Stomach (tissue), 9 donors: ENCODE results near the gene ZBTB18. TPM values are rescaled to one million over a fixed set of nuclear protein-coding genes. Genes with fewer than 3 reads are reported as not detected.

ENCODE experiments used
- DNase-seq, 2 donors: peaks; one replicate each; pipeline versions ENCODE4 v3.0.0 to v3.0.0-alpha.2; 2013 to 2019
- H3K27ac ChIP-seq, 5 donors: fragments of 200-600 bp in 4 of 5; sonication (generic) in 4 of 5; one replicate each; pipeline ENCODE4 v1.5.1; 2013 to 2019; ENCODE audit warnings: mild to moderate bottlenecking in 1 of 5, moderate library complexity in 1 of 5
- H3K27me3 ChIP-seq, 3 donors: fragments of 200-600 bp; sonication (generic); one replicate each; pipeline ENCODE4 v1.5.1; 2017 to 2019; ENCODE audit warnings: mixed run types in 1 of 3
- H3K36me3 ChIP-seq, 4 donors: fragments of 200-600 bp; sonication (generic); 1 replicate in 3 of 4; 2 replicates in 1 of 4; pipeline ENCODE4 v1.5.1; 2016 to 2019
- H3K4me1 ChIP-seq, 4 donors: fragments of 200-600 bp; sonication (generic); one replicate each; pipeline ENCODE4 v1.5.1; 2016 to 2019
- H3K4me3 ChIP-seq, 4 donors: fragments of 200-600 bp; sonication (generic) in 3 of 4; one replicate each; pipeline ENCODE4 v1.5.1; 2016 to 2019; ENCODE audit warnings: mild to moderate bottlenecking in 1 of 4
- H3K9me3 ChIP-seq, 4 donors: fragments of 200-600 bp; sonication (generic); one replicate each; pipeline ENCODE4 v1.5.1; 2016 to 2019
- EP300 ChIP-seq: sonication (generic); formaldehyde crosslinking; IDR thresholded peaks from one replicate; pipeline ENCODE4 v1.6.1; 2017; ENCODE audit warnings: antibody characterized with exemption
- POLR2A ChIP-seq, 4 donors: fragments of 450-650 bp; IDR thresholded peaks; one replicate each; pipeline ENCODE4 v1.6.1; 2016; ENCODE audit warnings: antibody characterized with exemption in 4 of 4, control low read depth in 2 of 4, mild to moderate bottlenecking in 1 of 4, moderate library complexity in 1 of 4
- POLR2AphosphoS5 ChIP-seq, 3 donors: sonication (generic); formaldehyde crosslinking; IDR thresholded peaks; one replicate each; pipeline ENCODE4 v1.6.1; 2016; ENCODE audit warnings: antibody characterized with exemption in 3 of 3
- WGBS, 5 donors: extraction: QIAGEN DNeasy Blood & Tissue Kit in 3 of 5; methylation state at CpG; one replicate each; pipeline versions ENCODE4 v1.1.5 to v1.1.7; 2013 to 2018; 5-methylcytosine and 5-hydroxymethylcytosine counted together
- intact Hi-C: fragments of 100-400 bp; cut with DNase I; formaldehyde crosslinking; loops from one replicate; pipeline ENCODE4 v1.15.1; 2023; ENCODE audit warnings: low total_unique reads
- polyA plus RNA-seq, 3 donors: library from polyadenylated mRNA; stranded (reverse); fragments of 200-250 nt; gene quantifications; one replicate each; pipeline ENCODE4 v1.2.3, GENCODE V29; 2013
- total RNA-seq, 5 donors: library from RNA; depleted of rRNA; stranded (reverse); fragments of >200 nt; gene quantifications; one replicate each; pipeline versions ENCODE4 v1.1.0 to v1.2.3, GENCODE V29; 2014 to 2016
- TF ChIP-seq, protein P1 (sequence below), 7 experiments: fragments of 450-650 bp in 4 of 7; fragments of 200-600 bp in 3 of 7; sonication (generic) in 3 of 7; IDR thresholded peaks; one replicate each; pipeline ENCODE4 v1.5.1; 2016 to 2019; ENCODE audit warnings: antibody characterized with exemption in 7 of 7, control low read depth in 2 of 7, mild to moderate bottlenecking in 1 of 7
- donor health status: healthy with polysubstance abuse.
- donor health status: Bipolar disorder and iron deficiency.
- donor health status: healthy.

The ZBTB18 gene
- total and polyA plus RNA-seq, 8 donors, result 5.7 to 27.2 (median 16.4) TPM

DNA sequence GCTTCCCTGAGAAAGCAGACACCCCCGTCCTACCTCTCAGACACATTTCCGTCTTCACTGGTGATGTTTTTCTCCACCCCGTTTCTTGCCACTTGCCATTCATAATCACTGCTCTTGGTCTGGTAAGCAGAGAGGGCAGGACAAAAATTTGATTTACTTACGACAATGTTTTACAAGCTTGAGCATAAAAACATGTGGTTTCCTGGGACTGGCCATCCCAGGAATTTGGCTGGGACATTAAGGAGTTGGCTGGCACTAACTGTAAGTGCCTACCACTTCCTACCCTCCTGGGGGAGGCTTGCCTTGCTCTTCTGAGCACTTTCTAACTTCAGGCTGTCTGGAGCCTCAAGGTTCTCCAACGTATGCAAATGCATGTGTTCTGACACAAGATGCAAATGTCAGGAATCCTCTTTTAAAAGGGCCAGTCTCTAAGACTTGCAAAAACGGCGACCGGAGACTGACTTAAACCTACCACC, 24.2 kb downstream of the ZBTB18 start:
- H3K27me3 ChIP-seq, result peaks cover 0 to 12% (median 0%) of the 10 kb centered on the region in 3 donors
- peak in 1 of 2 donors; percentile 15 for DNase-seq
- no peak overlapping the region for H3K27ac ChIP-seq
- peaks cover 0 to 10% (median 4%) of the 10 kb centered on the region in 4 donors for H3K4me1 ChIP-seq
- H3K36me3 ChIP-seq, result no peaks in the 10 kb centered on the region
- intact Hi-C loops, result no loop called here
- TF ChIP-seq EP300 (no peak), POLR2A (IDR thresholded peaks at IDR 0.05) (no peak), POLR2AphosphoS5 (IDR thresholded peaks at IDR 0.05) (no peak)
- TF ChIP-seq, protein P1, sequence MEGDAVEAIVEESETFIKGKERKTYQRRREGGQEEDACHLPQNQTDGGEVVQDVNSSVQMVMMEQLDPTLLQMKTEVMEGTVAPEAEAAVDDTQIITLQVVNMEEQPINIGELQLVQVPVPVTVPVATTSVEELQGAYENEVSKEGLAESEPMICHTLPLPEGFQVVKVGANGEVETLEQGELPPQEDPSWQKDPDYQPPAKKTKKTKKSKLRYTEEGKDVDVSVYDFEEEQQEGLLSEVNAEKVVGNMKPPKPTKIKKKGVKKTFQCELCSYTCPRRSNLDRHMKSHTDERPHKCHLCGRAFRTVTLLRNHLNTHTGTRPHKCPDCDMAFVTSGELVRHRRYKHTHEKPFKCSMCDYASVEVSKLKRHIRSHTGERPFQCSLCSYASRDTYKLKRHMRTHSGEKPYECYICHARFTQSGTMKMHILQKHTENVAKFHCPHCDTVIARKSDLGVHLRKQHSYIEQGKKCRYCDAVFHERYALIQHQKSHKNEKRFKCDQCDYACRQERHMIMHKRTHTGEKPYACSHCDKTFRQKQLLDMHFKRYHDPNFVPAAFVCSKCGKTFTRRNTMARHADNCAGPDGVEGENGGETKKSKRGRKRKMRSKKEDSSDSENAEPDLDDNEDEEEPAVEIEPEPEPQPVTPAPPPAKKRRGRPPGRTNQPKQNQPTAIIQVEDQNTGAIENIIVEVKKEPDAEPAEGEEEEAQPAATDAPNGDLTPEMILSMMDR (IDR thresholded peaks at IDR 0.05), result no peak
- WGBS, 5 donors, result 30 to 44% (median 35%) methylated on average over 8 of the region's 8 CpGs
- H3K4me3 ChIP-seq, result peak overlapping the region in 1 of 4 donors; percentile 25
- no peaks in the 10 kb centered on the region for H3K9me3 ChIP-seq

DNA sequence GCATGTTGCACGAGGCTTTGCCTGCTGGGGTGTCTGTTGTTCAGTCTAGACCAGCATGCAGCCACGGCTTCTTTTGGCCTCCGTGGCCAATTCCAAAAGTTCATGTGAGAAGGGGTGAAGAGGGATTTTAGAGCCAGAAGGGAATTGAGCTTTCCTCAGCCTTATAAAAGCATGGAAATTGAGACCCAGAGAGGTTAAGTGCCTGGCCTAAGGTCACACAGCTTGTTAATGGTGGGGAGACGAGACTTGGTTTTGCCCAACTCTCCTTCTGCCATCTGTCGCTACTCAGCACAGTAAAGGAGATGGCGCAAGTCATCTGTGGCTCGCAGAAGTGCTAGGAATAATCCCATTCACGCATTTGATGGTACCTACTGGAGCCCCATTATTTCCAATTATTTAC, 25.7 kb downstream of the ZBTB18 start:
- Histone ChIP-seq H3K4me3 (no peak overlapping the region), H3K27ac (no peak overlapping the region), H3K36me3 (no peaks in the 10 kb centered on the region), H3K4me1 (peaks cover 0 to 10% (median 4%) of the 10 kb centered on the region in 4 donors), H3K9me3 (no peaks in the 10 kb centered on the region), H3K27me3 (peaks cover 0 to 14% (median 0%) of the 10 kb centered on the region in 3 donors)
- no peak for TF ChIP-seq POLR2A (IDR thresholded peaks at IDR 0.05)
- TF ChIP-seq, protein P1 (IDR thresholded peaks at IDR 0.05), result no peak
- no peak for TF ChIP-seq POLR2AphosphoS5 (IDR thresholded peaks at IDR 0.05)
- no peak for TF ChIP-seq EP300
- DNase-seq, result no peak
- intact Hi-C loops, result no loop called here
- WGBS, 5 donors, result 90 to 96% (median 94%) methylated on average over 8 of the region's 8 CpGs

DNA sequence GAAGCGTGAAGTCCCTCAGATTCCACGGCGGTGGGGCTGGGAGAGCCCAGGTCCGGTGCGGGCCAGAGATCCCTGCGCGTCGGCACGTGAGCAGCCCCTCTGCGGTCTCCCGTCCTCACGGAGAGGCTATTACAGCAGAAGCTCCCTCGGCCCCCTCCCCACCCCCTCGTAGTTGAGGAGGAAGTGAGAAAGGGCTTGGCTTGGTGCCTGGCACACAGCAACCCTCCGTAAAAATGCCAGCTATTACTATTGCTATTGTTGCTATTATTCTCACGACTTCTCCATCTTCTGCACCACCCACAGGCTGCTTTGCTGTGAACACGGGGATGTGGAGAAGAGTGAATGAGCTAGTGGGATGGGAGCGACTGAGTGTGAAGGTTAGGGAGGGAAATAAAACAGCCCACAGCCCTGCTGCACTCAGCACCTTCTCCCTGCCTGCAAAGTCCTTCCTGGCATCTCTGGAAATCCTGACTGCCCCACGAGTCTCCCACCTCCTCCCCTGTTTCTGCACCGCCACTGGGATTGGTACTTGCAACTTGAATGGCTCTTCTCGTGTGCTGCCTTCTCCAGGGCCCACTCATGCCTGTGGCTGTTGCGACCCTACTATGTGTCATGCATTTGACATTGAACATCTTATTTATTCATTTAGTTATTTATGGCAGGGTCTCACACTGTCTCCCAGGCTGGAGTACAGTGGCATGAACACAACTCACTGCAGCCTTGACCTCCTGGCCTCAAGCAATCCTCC, 26.6 kb downstream of the ZBTB18 start:
- WGBS, 5 donors, result 77 to 84% (median 81%) methylated on average over 21 to 22 of the region's 22 CpGs
- intact Hi-C loops, result no loop called here
- H3K27ac ChIP-seq, result no peak overlapping the region
- H3K9me3 ChIP-seq, result no peaks in the 10 kb centered on the region
- H3K36me3 ChIP-seq, result no peaks in the 10 kb centered on the region
- peaks cover 0 to 22% (median 0%) of the 10 kb centered on the region in 3 donors for H3K27me3 ChIP-seq
- DNase-seq, result peak in 1 of 2 donors; percentile 34
- TF ChIP-seq POLR2AphosphoS5 (IDR thresholded peaks at IDR 0.05) (no peak), POLR2A (IDR thresholded peaks at IDR 0.05) (no peak), EP300 (no peak)
- TF ChIP-seq, protein P1 (IDR thresholded peaks at IDR 0.05), result no peak
- H3K4me1 ChIP-seq, result peaks cover 0 to 10% (median 4%) of the 10 kb centered on the region in 4 donors
- H3K4me3 ChIP-seq, result no peak overlapping the region

DNA sequence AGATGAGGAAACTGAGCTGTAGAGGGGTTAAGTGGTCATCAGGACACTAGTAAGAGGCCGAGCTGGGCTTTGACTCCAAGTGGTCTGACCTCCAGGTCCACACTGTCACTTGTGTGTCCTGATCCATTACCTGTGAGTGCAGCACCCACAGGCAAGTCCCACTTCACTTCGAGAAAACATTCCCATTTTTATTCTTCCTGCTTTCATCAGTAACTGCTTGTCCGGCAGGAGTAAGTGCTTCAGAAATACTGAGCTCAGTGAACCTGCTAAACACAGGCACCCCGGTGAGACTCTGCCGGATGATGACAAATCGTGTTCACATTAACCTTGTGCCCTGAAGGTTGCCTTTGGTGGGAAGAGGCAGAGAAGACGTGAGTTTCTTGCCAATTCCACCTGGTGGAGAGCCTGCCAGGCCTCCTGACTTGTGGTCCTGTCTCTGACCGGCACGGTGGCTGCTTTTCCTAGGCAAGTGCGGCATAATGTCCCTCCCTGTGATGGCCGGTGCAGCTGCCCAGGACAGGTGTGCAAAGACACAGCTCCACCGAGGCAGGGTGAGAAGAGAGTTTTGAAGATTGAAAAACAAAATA, 29.4 kb downstream of the ZBTB18 start:
- intact Hi-C loops, result no loop called here
- no peak for DNase-seq
- WGBS, 5 donors, result 39 to 72% (median 49%) methylated on average over 12 of the region's 12 CpGs

More for the DNA sequence above, 29.4 kb downstream of the ZBTB18 start:
- TF ChIP-seq, protein P1 (IDR thresholded peaks at IDR 0.05), result no peak
- TF ChIP-seq POLR2A (IDR thresholded peaks at IDR 0.05), result no peak
- TF ChIP-seq POLR2AphosphoS5 (IDR thresholded peaks at IDR 0.05), result no peak
- TF ChIP-seq EP300, result no peak
- H3K27me3 ChIP-seq, result peaks cover 0 to 12% (median 0%) of the 10 kb centered on the region in 3 donors
- H3K27ac ChIP-seq, result no peak overlapping the region
- peaks cover 0 to 2% (median 0%) of the 10 kb centered on the region in 4 donors for H3K4me1 ChIP-seq
- no peak overlapping the region for H3K4me3 ChIP-seq
- H3K9me3 ChIP-seq, result no peaks in the 10 kb centered on the region
- no peaks in the 10 kb centered on the region for H3K36me3 ChIP-seq
